Endothelial cell (in vitro differentiated cells): Measurements from ENCODE around the gene MAPK11. TPM values are rescaled to one million over a fixed set of nuclear protein-coding genes. Genes with fewer than 3 reads are reported as not detected.
A peak's percentile ranks its signal among the peaks of the same experiment; 100 is the strongest.

Source experiments
- DNase-seq: peaks from one replicate; pipeline ENCODE4 v3.0.0; 2021; ENCODE audit warnings: low spot score
- H3K27ac Mint-ChIP-seq: one replicate; pipeline ENCODE4 v1.8.0; 2021; ENCODE audit warnings: mixed read lengths, inconsistent platforms; ENCODE audit not compliant: unreplicated experiment
- H3K27me3 Mint-ChIP-seq: one replicate; pipeline ENCODE4 v1.8.0; 2021; ENCODE audit warnings: mild to moderate bottlenecking, moderate library complexity, mixed read lengths, inconsistent platforms; ENCODE audit not compliant: unreplicated experiment
- H3K36me3 Mint-ChIP-seq: one replicate; pipeline ENCODE4 v1.8.0; 2021; ENCODE audit warnings: mild to moderate bottlenecking, low read depth, mixed read lengths, inconsistent platforms; ENCODE audit not compliant: unreplicated experiment
- H3K4me1 Mint-ChIP-seq: one replicate; pipeline ENCODE4 v1.8.0; 2021; ENCODE audit warnings: mild to moderate bottlenecking, mixed read lengths, inconsistent platforms; ENCODE audit not compliant: unreplicated experiment
- H3K4me3 Mint-ChIP-seq: one replicate; pipeline ENCODE4 v1.8.0; 2021; ENCODE audit warnings: mild to moderate bottlenecking, mixed read lengths, inconsistent platforms; ENCODE audit not compliant: unreplicated experiment
- H3K9me3 Mint-ChIP-seq: one replicate; pipeline ENCODE4 v1.8.0; 2021; ENCODE audit warnings: mixed read lengths, inconsistent platforms; ENCODE audit not compliant: unreplicated experiment
- total RNA-seq: library from RNA; stranded (reverse); fragmentation: NEBNext Ultra II Directional; extraction: Animal tissue kit (Norgen Biotek cat#: 25700); gene quantifications from one replicate; pipeline ENCODE4 v1.2.1, GENCODE V29; 2021; ENCODE audit not compliant: unreplicated experiment
- TF ChIP-seq, protein P1 (sequence below): fragments of 200-600 bp; sonication (generic); IDR thresholded peaks from one replicate; pipeline ENCODE4 v1.5.0; 2021; ENCODE audit warnings: antibody characterized with exemption; ENCODE audit not compliant: unreplicated experiment

The MAPK11 gene
- total RNA-seq, 1 donor from 2014 or later = 62.4 TPM

DNA sequence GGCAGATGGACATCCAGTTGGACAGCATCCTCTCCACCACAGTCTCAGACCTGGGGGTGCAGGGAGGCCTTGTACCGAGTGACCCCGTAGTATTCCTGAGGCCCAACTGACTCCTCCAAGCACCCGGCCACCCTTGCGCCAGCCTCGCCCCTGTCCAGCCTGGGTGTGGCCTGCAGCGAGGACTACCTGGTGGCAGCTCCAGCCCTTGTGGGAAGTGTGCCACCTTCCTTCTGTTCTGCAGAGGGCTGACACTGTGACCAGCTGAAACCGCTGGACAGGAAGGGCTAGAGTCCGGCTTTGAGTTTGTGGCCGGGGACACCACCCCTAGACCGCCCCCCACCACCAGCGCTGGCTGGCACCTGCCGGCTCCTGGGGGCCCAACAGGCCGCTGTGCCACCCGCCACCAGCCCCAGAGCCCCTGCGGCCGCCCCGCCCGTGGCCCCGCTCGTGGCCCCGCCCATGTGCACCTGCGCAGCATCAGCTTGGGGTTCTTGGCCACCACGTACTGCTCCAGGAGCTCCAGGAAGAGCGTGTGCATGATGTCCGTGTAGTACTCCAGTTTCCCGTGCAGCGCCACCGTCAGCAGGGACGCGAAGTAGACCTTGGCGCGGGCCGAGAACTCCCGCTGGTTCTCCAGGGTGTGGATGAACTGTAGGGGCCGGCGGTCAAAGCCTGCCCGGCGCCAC lies 10.0 kb upstream of the MAPK11 start:
- no peak overlapping the region for H3K27ac Mint-ChIP-seq
- TF ChIP-seq, protein P1, sequence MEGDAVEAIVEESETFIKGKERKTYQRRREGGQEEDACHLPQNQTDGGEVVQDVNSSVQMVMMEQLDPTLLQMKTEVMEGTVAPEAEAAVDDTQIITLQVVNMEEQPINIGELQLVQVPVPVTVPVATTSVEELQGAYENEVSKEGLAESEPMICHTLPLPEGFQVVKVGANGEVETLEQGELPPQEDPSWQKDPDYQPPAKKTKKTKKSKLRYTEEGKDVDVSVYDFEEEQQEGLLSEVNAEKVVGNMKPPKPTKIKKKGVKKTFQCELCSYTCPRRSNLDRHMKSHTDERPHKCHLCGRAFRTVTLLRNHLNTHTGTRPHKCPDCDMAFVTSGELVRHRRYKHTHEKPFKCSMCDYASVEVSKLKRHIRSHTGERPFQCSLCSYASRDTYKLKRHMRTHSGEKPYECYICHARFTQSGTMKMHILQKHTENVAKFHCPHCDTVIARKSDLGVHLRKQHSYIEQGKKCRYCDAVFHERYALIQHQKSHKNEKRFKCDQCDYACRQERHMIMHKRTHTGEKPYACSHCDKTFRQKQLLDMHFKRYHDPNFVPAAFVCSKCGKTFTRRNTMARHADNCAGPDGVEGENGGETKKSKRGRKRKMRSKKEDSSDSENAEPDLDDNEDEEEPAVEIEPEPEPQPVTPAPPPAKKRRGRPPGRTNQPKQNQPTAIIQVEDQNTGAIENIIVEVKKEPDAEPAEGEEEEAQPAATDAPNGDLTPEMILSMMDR = no peak
- H3K27me3 Mint-ChIP-seq = peaks cover 10% of the 10 kb centered on the region
- DNase-seq = no peak
- H3K36me3 Mint-ChIP-seq = peaks cover 4% of the 10 kb centered on the region
- no peak overlapping the region for H3K4me3 Mint-ChIP-seq
- H3K4me1 Mint-ChIP-seq = no peaks in the 10 kb centered on the region
- H3K9me3 Mint-ChIP-seq = no peaks in the 10 kb centered on the region

DNA sequence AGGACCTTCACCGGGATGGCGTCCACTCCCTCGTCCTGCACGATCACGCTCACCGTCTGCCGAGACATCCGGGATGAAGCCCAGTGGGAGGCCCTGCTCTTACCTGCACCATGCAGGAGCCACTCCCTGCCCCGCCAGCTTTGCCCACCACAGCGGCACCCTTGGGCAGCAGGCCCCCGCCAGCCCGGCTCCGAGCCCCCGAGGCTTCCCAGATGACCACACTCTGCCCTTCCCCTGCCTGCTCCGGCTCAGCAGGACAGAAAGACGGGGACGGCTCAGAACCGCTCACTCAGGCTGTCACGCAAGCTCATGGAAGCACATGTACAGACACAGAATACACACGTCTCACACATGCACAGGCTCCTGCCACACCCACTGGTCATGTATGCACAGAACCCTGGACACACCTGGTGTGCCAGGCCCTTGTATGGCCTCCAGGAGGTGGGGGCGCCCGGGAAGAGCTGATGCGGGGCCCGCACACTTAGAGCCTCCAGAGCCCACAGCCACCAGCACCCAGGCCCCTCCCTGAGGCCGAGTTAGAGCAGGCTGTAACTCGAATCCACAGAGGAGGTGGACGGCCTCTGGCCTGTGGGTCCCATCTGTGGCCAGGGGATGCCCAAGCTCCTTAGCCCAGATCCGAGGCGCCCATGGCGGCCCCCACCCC lies 8.9 kb upstream of the MAPK11 start:
- Mint-ChIP-seq H3K4me3 (no peak overlapping the region), H3K4me1 (no peaks in the 10 kb centered on the region), H3K9me3 (no peaks in the 10 kb centered on the region), H3K27ac (no peak overlapping the region), H3K36me3 (peaks cover 4% of the 10 kb centered on the region), H3K27me3 (peaks cover 10% of the 10 kb centered on the region)
- no peak for DNase-seq
- TF ChIP-seq, protein P1 = no peak

DNA sequence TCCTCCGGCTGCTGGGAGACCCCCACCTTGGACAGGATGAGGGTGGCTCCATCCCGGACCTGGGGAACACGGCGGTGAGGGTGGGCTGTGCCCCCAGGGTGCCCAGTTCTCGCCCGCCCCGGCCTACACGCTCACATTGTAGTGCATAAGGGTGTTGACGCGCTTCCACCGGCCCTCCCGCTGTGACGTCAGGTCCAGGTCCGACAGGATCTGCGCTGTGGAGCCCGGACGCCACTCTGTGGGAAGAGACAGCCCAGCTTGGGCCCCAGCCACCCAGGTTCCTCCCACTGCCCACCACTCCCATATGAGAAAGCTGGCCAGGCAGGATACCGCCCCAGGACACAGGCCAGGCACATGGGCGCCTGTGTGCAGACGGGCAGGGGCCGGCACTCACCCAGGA lies 8.3 kb upstream of the MAPK11 start:
- H3K36me3 Mint-ChIP-seq = peaks cover 4% of the 10 kb centered on the region

DNA sequence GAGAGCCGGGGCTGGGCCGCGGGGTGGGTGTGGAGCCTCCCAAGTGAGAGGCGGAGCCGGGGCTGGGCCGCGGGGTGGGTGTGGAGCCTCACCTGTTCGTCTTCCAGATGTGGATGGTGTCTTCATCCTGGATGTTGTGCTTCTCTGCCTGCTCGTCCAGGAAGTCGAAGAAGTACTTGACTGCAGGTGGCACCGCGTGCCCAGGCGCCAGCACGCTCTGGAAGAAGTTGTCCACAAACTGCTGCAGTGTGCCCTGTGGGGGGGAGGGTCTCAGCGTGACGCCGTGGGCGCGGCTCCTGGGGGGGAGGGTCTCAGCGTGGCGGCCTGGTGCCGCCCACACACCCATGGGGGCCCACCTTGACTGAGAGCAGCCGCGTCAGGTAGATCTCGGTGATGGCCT lies 7.6 kb upstream of the MAPK11 start:
- Mint-ChIP-seq H3K36me3 (peaks cover 4% of the 10 kb centered on the region), H3K27ac (no peak overlapping the region), H3K4me3 (no peak overlapping the region), H3K27me3 (peaks cover 9% of the 10 kb centered on the region), H3K4me1 (no peaks in the 10 kb centered on the region), H3K9me3 (no peaks in the 10 kb centered on the region)
- TF ChIP-seq, protein P1 = no peak
- DNase-seq = no peak

More for the DNA sequence above, 8.3 kb upstream of the MAPK11 start:
- DNase-seq = no peak
- peaks cover 9% of the 10 kb centered on the region for H3K27me3 Mint-ChIP-seq
- TF ChIP-seq, protein P1 = no peak
- no peak overlapping the region for H3K27ac Mint-ChIP-seq
- no peaks in the 10 kb centered on the region for H3K4me1 Mint-ChIP-seq
- no peak overlapping the region for H3K4me3 Mint-ChIP-seq
- no peaks in the 10 kb centered on the region for H3K9me3 Mint-ChIP-seq

DNA sequence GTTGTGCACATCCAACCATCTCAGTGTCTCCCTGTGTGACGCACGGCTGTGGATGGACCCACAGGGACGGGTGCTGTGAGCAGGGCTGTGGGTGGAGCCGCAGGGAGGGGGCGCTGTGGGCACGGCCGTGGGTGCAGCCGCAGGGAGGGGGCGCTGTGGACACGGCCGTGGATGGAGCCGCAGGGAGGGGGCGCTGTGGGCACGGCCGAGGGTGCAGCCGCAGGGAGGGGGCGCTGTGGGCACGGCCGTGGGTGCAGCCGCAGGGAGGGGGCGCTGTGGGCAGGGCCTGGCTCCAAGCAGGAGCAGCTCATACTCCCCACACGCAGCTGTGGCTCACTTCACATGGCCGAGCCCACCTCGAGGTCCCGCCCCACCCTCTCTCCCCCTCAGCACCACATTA lies 6.0 kb upstream of the MAPK11 start:
- no peak overlapping the region for H3K4me3 Mint-ChIP-seq
- no peaks in the 10 kb centered on the region for H3K4me1 Mint-ChIP-seq
- no peaks in the 10 kb centered on the region for H3K9me3 Mint-ChIP-seq
- no peak overlapping the region for H3K27ac Mint-ChIP-seq
- TF ChIP-seq, protein P1 = peak; percentile 85
- H3K36me3 Mint-ChIP-seq = peaks cover 4% of the 10 kb centered on the region
- peak; percentile 52 for DNase-seq
- peaks cover 9% of the 10 kb centered on the region for H3K27me3 Mint-ChIP-seq
